Natural killer cell (primary cell): ENCODE results near the gene CCDC40. TPM values are rescaled to one million over a fixed set of nuclear protein-coding genes. Genes with fewer than 3 reads are reported as not detected.

Experiments used
- ATAC-seq, 3 donors: fragments of 150-1000 bp in 2 of 3; fragments of 200-7000 bp in 1 of 3; cut with Tn5 transposase; 1 replicate in 1 of 3; 2 replicates in 2 of 3; pipeline ENCODE4 v1.10.0; 2021; ENCODE audit warnings: mild to moderate bottlenecking in 2 of 3, moderate library complexity in 2 of 3
- DNase-seq, 2 donors: peaks; one replicate each; pipeline versions ENCODE4 v3.0.0 to v3.0.0-alpha.2; 2013 to 2021; ENCODE audit warnings: mixed read lengths in 1 of 2
- H3K27ac ChIP-seq: one replicate; pipeline ENCODE4 v1.5.1; 2013; ENCODE audit warnings: mild to moderate bottlenecking, low read length
- H3K27me3 ChIP-seq: one replicate; pipeline ENCODE4 v1.6.1; 2013; ENCODE audit warnings: low read length; ENCODE audit not compliant: control insufficient read depth, insufficient read depth
- H3K36me3 ChIP-seq: one replicate; pipeline ENCODE4 v1.6.1; 2013; ENCODE audit warnings: low read length; ENCODE audit not compliant: control insufficient read depth, insufficient read depth
- H3K4me1 ChIP-seq: one replicate; pipeline ENCODE4 v1.6.1; 2013; ENCODE audit warnings: low read length; ENCODE audit not compliant: control insufficient read depth, insufficient read depth
- H3K4me3 ChIP-seq: one replicate; pipeline ENCODE4 v1.5.1; 2013; ENCODE audit warnings: low read length
- H3K9me3 ChIP-seq: one replicate; pipeline ENCODE4 v1.6.1; 2013; ENCODE audit warnings: low read length; ENCODE audit not compliant: control insufficient read depth, insufficient read depth
- H3K27ac Mint-ChIP-seq, 2 donors: one replicate each; pipeline ENCODE4 v1.8.0; 2022; ENCODE audit warnings: mild to moderate bottlenecking in 2 of 2, mixed read lengths in 2 of 2, moderate library complexity in 1 of 2
- H3K27me3 Mint-ChIP-seq, 2 donors: one replicate each; pipeline ENCODE4 v1.8.0; 2022; ENCODE audit warnings: low read depth in 2 of 2, mixed read lengths in 2 of 2
- H3K36me3 Mint-ChIP-seq: one replicate; pipeline ENCODE4 v1.8.0; 2022; ENCODE audit warnings: mixed read lengths
- H3K4me1 Mint-ChIP-seq, 2 donors: one replicate each; pipeline ENCODE4 v1.8.0; 2022; ENCODE audit warnings: mixed read lengths in 2 of 2
- H3K4me3 Mint-ChIP-seq: one replicate; pipeline ENCODE4 v1.8.0; 2022; ENCODE audit warnings: mild to moderate bottlenecking, moderate library complexity, mixed read lengths
- H3K9me3 Mint-ChIP-seq, 2 donors: one replicate each; pipeline ENCODE4 v1.8.0; 2022; ENCODE audit warnings: mixed read lengths in 2 of 2
- CTCF ChIP-seq: fragments of 200-600 bp; IDR thresholded peaks from one replicate; pipeline ENCODE4 v1.8.0; 2022; ENCODE audit warnings: antibody characterized with exemption
- WGBS: methylation state at CpG from one replicate; pipeline ENCODE4 v1.1.7; 2013; ENCODE audit warnings: missing lambda C conversion rate; ENCODE audit not compliant: insufficient coverage; 5-methylcytosine and 5-hydroxymethylcytosine counted together
- intact Hi-C: fragments of 100-400 bp; cut with micrococcal nuclease; formaldehyde crosslinking; loops from one replicate; pipeline ENCODE4 v1.14.2; 2022
- total RNA-seq, 4 donors: library from RNA; stranded (reverse); fragments of 120-200 nt in 1 of 4; gene quantifications; one replicate each; pipeline versions ENCODE4 v1.2.3 to v1.2.4, GENCODE V29; 2013 to 2022

CCDC40 gene
- total RNA-seq, 3 donors from 2014 or later (not counting 1 experiment from before 2014, with no cell fraction given): 0.95 to 2.4 (median 1.5) TPM

DNA sequence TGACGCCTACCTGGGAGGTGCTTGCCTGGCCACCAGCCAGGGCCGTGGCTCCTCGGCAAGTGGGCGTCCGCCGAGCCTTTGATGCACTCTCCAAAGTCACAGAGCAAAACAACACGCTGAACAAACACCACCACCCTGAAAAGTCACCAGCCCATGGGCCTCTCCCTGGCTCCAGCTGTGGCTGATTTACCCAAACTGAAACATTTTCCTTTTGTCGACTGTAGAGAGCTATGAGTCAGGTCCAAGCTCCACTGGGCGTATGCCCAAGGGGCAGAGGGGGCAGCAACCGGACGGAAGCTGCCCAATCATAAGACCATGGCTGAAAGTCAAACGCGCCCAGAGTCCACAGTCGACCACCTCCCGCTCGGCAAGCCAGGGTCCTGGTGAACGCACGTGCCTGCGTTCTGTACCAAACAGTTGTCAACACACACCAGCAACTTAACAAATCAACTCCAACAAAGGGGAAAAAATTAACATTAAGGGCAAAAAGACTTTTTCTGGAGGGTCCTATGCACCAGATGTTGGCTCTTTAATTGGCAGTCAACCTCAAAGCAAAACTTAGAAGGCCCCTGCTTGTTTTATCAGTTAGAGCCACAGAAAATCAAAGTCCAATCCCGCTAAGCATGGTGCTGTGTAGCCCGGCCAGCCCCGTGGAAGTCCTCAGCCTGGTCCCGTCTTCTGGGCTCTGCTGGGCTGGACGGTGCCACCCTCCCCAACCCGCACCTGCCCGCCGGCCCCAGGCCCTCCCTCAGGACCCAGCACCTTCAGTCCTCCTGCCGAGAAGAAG, 48.1 kb upstream of the CCDC40 start:
- no peak for TF ChIP-seq CTCF
- ATAC-seq: no peak
- H3K27ac ChIP-seq: no peak overlapping the region
- intact Hi-C loops: no loop called here
- WGBS: 78% methylated on average over 28 of the region's 28 CpGs
- peaks cover 8 to 12% of the 10 kb centered on the region in 2 donors for H3K4me1 Mint-ChIP-seq
- H3K27ac Mint-ChIP-seq: no peak overlapping the region
- H3K9me3 Mint-ChIP-seq: no peaks in the 10 kb centered on the region
- H3K36me3 ChIP-seq: no peaks in the 10 kb centered on the region
- DNase-seq: no peak
- H3K27me3 Mint-ChIP-seq: peaks cover 12 to 18% of the 10 kb centered on the region in 2 donors
- no peaks in the 10 kb centered on the region for H3K9me3 ChIP-seq
- H3K4me3 ChIP-seq: no peak overlapping the region
- H3K4me3 Mint-ChIP-seq: no peak overlapping the region
- H3K27me3 ChIP-seq: peaks cover 6% of the 10 kb centered on the region
- peaks cover 23% of the 10 kb centered on the region for H3K4me1 ChIP-seq
- H3K36me3 Mint-ChIP-seq: no peaks in the 10 kb centered on the region

DNA sequence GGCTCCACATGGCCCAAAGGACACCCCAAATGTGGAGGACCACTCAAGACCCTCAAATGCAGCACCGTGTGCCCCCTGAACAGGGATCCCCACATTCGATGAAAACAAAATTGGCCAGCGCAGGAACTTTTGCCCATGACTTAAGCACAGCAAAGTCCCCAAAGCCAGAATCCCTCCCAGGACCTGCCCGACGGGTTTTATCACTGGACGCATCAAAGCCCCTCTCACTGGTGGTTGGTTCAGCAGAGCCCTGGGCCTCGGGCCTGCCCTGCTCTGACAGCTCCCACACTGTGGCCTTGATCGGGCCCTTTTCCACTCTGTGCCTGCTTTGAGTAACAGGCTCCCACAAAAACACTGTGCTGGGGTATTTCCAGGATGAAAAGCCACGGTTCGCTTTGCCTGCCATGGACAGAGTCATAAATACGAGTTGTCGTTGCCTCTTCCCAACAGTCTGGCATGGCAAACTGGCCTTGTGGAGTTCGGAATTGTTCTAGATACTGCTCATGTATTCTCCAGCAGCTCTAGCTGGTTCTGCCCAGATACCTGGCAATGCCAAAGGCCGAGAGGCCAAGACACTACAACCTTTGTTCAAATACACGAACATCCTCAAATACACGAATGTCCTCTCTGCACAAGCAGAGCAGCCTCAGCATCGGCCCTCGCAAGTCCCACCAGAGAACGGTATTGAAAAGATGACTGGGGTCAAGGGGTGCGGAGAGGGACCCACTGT, 47.2 kb upstream of the CCDC40 start:
- intact Hi-C loops: no loop called here
- Histone ChIP-seq H3K36me3 (no peaks in the 10 kb centered on the region), H3K4me3 (no peak overlapping the region), H3K9me3 (no peaks in the 10 kb centered on the region), H3K27me3 (peaks cover 6% of the 10 kb centered on the region), H3K4me1 (peaks cover 32% of the 10 kb centered on the region), H3K27ac (no peak overlapping the region)
- DNase-seq (no peak), ATAC-seq (no peak)
- Mint-ChIP-seq H3K9me3 (no peaks in the 10 kb centered on the region), H3K36me3 (no peaks in the 10 kb centered on the region), H3K4me1 (peaks cover 8 to 12% of the 10 kb centered on the region in 2 donors), H3K27ac (no peak overlapping the region), H3K4me3 (no peak overlapping the region), H3K27me3 (peaks cover 9 to 18% of the 10 kb centered on the region in 2 donors)
- WGBS: 91% methylated on average over 20 of the region's 20 CpGs
- TF ChIP-seq CTCF: no peak

GRCh38 chr17:79990051-79990592, 46.3 kb upstream of the CCDC40 start:
- DNase-seq (no peak), ATAC-seq (no peak)
- no peaks in the 10 kb centered on the region for H3K9me3 ChIP-seq
- no peak for TF ChIP-seq CTCF
- Mint-ChIP-seq H3K36me3 (no peaks in the 10 kb centered on the region), H3K9me3 (no peaks in the 10 kb centered on the region), H3K27ac (no peak overlapping the region), H3K4me1 (peaks cover 8 to 12% of the 10 kb centered on the region in 2 donors), H3K4me3 (peak overlapping the region; percentile 43), H3K27me3 (peaks cover 8 to 18% of the 10 kb centered on the region in 2 donors)
- intact Hi-C loops: loop anchor here (5.0 kb wide), 1 partner anchor 248 kb away; no protein-coding TSS in a partner anchor
- H3K4me3 ChIP-seq: no peak overlapping the region
- H3K27me3 ChIP-seq: peaks cover 6% of the 10 kb centered on the region
- H3K4me1 ChIP-seq: peaks cover 38% of the 10 kb centered on the region
- H3K27ac ChIP-seq: no peak overlapping the region
- WGBS: 90% methylated on average over 21 of the region's 21 CpGs
- no peaks in the 10 kb centered on the region for H3K36me3 ChIP-seq
